ENCODE results near the gene SREBF2.

DNA sequence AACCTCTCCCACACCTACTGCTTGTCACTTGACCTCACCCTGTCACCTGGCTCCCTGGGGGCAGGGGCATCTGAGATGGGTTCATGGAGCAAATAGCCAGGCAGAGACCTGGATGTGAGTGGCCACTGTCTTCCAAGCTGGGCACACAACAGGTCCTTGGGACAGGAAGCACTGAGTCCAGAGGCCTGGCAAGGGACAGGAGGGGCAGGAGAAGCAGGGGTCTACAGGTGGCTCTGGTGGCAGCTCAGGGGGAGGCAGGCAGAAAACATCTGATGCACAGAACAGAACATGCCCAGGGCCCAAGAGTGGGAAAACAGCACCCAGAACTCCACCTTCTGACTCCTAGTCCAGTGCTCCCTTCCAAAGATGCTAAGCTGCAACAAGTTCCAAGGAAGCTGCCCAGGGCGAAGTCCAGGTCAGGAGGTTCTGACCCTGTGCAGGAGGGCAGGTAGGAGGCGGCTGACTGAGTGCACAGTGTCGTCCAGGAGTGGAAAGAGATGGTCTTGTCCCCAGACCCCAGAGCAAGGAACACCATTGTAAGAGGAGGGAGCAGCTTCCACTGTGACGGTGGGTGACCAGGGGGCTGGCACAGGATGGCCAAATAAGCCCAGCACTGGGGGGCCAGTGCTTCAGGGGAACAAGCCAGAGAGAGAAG lies 90.2 kb downstream of the SREBF2 start:
- TF ChIP-seq POLR2A (IDR thresholded peaks at IDR 0.05), result no peak
- TF ChIP-seq, protein P1, sequence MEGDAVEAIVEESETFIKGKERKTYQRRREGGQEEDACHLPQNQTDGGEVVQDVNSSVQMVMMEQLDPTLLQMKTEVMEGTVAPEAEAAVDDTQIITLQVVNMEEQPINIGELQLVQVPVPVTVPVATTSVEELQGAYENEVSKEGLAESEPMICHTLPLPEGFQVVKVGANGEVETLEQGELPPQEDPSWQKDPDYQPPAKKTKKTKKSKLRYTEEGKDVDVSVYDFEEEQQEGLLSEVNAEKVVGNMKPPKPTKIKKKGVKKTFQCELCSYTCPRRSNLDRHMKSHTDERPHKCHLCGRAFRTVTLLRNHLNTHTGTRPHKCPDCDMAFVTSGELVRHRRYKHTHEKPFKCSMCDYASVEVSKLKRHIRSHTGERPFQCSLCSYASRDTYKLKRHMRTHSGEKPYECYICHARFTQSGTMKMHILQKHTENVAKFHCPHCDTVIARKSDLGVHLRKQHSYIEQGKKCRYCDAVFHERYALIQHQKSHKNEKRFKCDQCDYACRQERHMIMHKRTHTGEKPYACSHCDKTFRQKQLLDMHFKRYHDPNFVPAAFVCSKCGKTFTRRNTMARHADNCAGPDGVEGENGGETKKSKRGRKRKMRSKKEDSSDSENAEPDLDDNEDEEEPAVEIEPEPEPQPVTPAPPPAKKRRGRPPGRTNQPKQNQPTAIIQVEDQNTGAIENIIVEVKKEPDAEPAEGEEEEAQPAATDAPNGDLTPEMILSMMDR (IDR thresholded peaks at IDR 0.05), result no peak

Measured in uterus (tissue), 2 donors.